ENCODE data around the gene COA1.

Gene COA1

GRCh38 chr7:43590862-43591557, 138.3 kb downstream of the COA1 start:
- no peak for DNase-seq (ENCODE audit: low spot score)

- no peak for DNase-seq (ENCODE audit: low spot score)
Measured at GRCh38 chr7:43589728-43590127, 139.6 kb downstream of the COA1 start.

All from AG08395 (cell line).